GM23248 (cell line): ENCODE data around the gene GALNT18. TPM values are rescaled to one million over a fixed set of nuclear protein-coding genes. Genes with fewer than 3 reads are reported as not detected.
A peak's percentile ranks its signal among the peaks of the same experiment; 100 is the strongest.

Experiments used
- DNase-seq: peaks from one replicate; pipeline ENCODE4 v3.0.0-alpha.2; 2015
- H2AFZ ChIP-seq: fragments of 200-600 bp; sonication (generic); 2 replicates; pipeline ENCODE4 v1.6.1; 2016; ENCODE audit warnings: antibody characterized with exemption
- H3F3A ChIP-seq: fragments of 200-600 bp; sonication (generic); 2 replicates; pipeline ENCODE4 v1.6.1; 2016; ENCODE audit warnings: mild to moderate bottlenecking, antibody characterized with exemption, mixed run types; ENCODE audit not compliant: insufficient read depth
- H3K27ac ChIP-seq: fragments of 200-600 bp; sonication (generic); 2 replicates; pipeline ENCODE4 v1.5.1; 2016; ENCODE audit warnings: mild to moderate bottlenecking
- H3K27me3 ChIP-seq: fragments of 200-600 bp; sonication (generic); replicated peaks from 2 replicates; pipeline ENCODE4 v1.6.1; 2016; ENCODE audit warnings: mild to moderate bottlenecking; ENCODE audit not compliant: insufficient read depth
- H3K36me3 ChIP-seq: fragments of 200-600 bp; sonication (generic); 2 replicates; pipeline ENCODE4 v1.6.1; 2016; ENCODE audit warnings: low read depth, mild to moderate bottlenecking
- H3K4me1 ChIP-seq: fragments of 200-600 bp; sonication (generic); 2 replicates; pipeline ENCODE4 v1.6.1; 2016; ENCODE audit warnings: mild to moderate bottlenecking; ENCODE audit not compliant: insufficient read depth
- H3K4me2 ChIP-seq: fragments of 200-600 bp; sonication (generic); one replicate; pipeline ENCODE4 v1.6.1; 2016; ENCODE audit warnings: mild to moderate bottlenecking; ENCODE audit not compliant: unreplicated experiment
- H3K4me3 ChIP-seq: fragments of 200-600 bp; sonication (generic); 2 replicates; pipeline ENCODE4 v1.5.1; 2016; ENCODE audit warnings: mild to moderate bottlenecking
- H3K79me2 ChIP-seq: fragments of 200-600 bp; sonication (generic); 2 replicates; pipeline ENCODE4 v1.6.1; 2016; ENCODE audit warnings: mild to moderate bottlenecking; ENCODE audit not compliant: insufficient read depth
- H3K9ac ChIP-seq: fragments of 200-600 bp; sonication (generic); 2 replicates; pipeline ENCODE4 v1.6.1; 2016; ENCODE audit warnings: mild to moderate bottlenecking
- H3K9me2 ChIP-seq: fragments of 200-600 bp; sonication (generic); 2 replicates; pipeline ENCODE4 v1.6.1; 2016; ENCODE audit warnings: mixed run types, mild to moderate bottlenecking, moderate library complexity; ENCODE audit not compliant: insufficient read depth
- H3K9me3 ChIP-seq: fragments of 200-600 bp; sonication (generic); one replicate; pipeline ENCODE4 v1.6.1; 2017; ENCODE audit warnings: low read depth
- H4K20me1 ChIP-seq: fragments of 200-600 bp; sonication (generic); 2 replicates; pipeline ENCODE4 v1.6.0; 2016; ENCODE audit not compliant: insufficient read depth
- EZH2 ChIP-seq: fragments of 200-600 bp; sonication (generic); IDR thresholded peaks from 2 replicates; pipeline ENCODE4 v1.6.1; 2018; ENCODE audit warnings: antibody characterized with exemption, mild to moderate bottlenecking; ENCODE audit not compliant: insufficient read depth, poor library complexity, severe bottlenecking
- EZH2phosphoT487 ChIP-seq: fragments of 200-600 bp; sonication (generic); IDR thresholded peaks from 2 replicates; pipeline ENCODE4 v1.6.1; 2018; ENCODE audit warnings: antibody characterized with exemption, moderate library complexity, mild to moderate bottlenecking, low read depth; ENCODE audit not compliant: insufficient read depth
- WGBS, 2 experiments: methylation state at CpG; one replicate each; pipeline ENCODE4 v1.1.6; 2015 to 2017; ENCODE audit warnings: low lambda C conversion rate in 2 of 2, low coverage in 1 of 2; ENCODE audit errors: missing lambda C conversion rate in 2 of 2; 5-methylcytosine and 5-hydroxymethylcytosine counted together
- in situ Hi-C: fragments of 300-500 bp; cut with MboI; formaldehyde crosslinking; loops from 2 replicates; pipeline ENCODE4 v1.15.0; 2020
- polyA plus RNA-seq: library from polyadenylated mRNA; unstranded; fragments of >200 nt; fragmentation: Nextera tagmentation; extraction: Ambion mirVana; gene quantifications from 2 replicates; pipeline ENCODE4 v1.2.1, GENCODE V29; 2016
- total RNA-seq: library from RNA; depleted of rRNA; stranded (reverse); fragments of >200 nt; shearing (Covaris generic); gene quantifications from 2 replicates; pipeline ENCODE4 v1.2.3, GENCODE V29; 2014

GALNT18 gene
- total and polyA plus RNA-seq, 2 experiments from 2014 or later, result 4.1 to 5.6 TPM

- TF ChIP-seq EZH2, result no peak
- TF ChIP-seq EZH2phosphoT487, result no peak
- in situ Hi-C loops, result no loop called here
These were observed 212.6 kb downstream of the GALNT18 start for GRCh38 chr11:11409224-11409623.

GRCh38 chr11:11408436-11409221 lies 213.2 kb downstream of the GALNT18 start:
- Histone ChIP-seq H3K9me2 (no peaks in the 10 kb centered on the region), H3K79me2 (no peaks in the 10 kb centered on the region), H3K36me3 (no peaks in the 10 kb centered on the region), H3K4me3 (no peak overlapping the region), H3K9me3 (no peaks in the 10 kb centered on the region), H3K27me3 (no peaks in the 10 kb centered on the region), H3K4me1 (peaks cover 12% of the 10 kb centered on the region), H2AFZ (no peak overlapping the region), H3K4me2 (peak overlapping the region; percentile 43), H3K27ac (peak overlapping the region; percentile 52), H3F3A (no peaks in the 10 kb centered on the region), H3K9ac (peak overlapping the region; percentile 15; the same call in 1 of the 2 replicates), H4K20me1 (no peaks in the 10 kb centered on the region)
- 59 to 60% methylated on average over 11 of the region's 11 CpGs for WGBS, 2 experiments
- peak; percentile 88 for DNase-seq
- in situ Hi-C loops, result no loop called here
- no peak for TF ChIP-seq EZH2
- TF ChIP-seq EZH2phosphoT487, result no peak

More at GRCh38 chr11:11409224-11409623, 212.6 kb downstream of the GALNT18 start:
- no peak overlapping the region for H3K4me3 ChIP-seq
- peaks cover 12% of the 10 kb centered on the region for H3K4me1 ChIP-seq
- peak overlapping the region; percentile 43 for H3K4me2 ChIP-seq
- H3K9ac ChIP-seq, result peak overlapping the region; percentile 15; the same call in 1 of the 2 replicates
- H3K9me3 ChIP-seq, result no peaks in the 10 kb centered on the region
- no peaks in the 10 kb centered on the region for H3K9me2 ChIP-seq
- no peaks in the 10 kb centered on the region for H3K36me3 ChIP-seq
- no peaks in the 10 kb centered on the region for H4K20me1 ChIP-seq
- 49 to 50% methylated on average over 6 of the region's 6 CpGs for WGBS, 2 experiments
- no peaks in the 10 kb centered on the region for H3K79me2 ChIP-seq
- H3K27me3 ChIP-seq, result no peaks in the 10 kb centered on the region
- peak overlapping the region; percentile 52 for H3K27ac ChIP-seq
- no peak overlapping the region for H2AFZ ChIP-seq
- no peaks in the 10 kb centered on the region for H3F3A ChIP-seq
- no peak for DNase-seq

- WGBS, 2 experiments, result 60 to 69% methylated on average over 5 of the region's 5 CpGs
- H4K20me1 ChIP-seq, result no peaks in the 10 kb centered on the region
- H3K4me1 ChIP-seq, result peaks cover 12% of the 10 kb centered on the region
- H3K9ac ChIP-seq, result no peak overlapping the region
- in situ Hi-C loops, result no loop called here
- no peaks in the 10 kb centered on the region for H3K9me3 ChIP-seq
- H3F3A ChIP-seq, result no peaks in the 10 kb centered on the region
- no peaks in the 10 kb centered on the region for H3K27me3 ChIP-seq
- H3K27ac ChIP-seq, result no peak overlapping the region
- H3K79me2 ChIP-seq, result no peaks in the 10 kb centered on the region
- no peak overlapping the region for H2AFZ ChIP-seq
- H3K4me2 ChIP-seq, result no peak overlapping the region
- TF ChIP-seq EZH2phosphoT487, result no peak
- no peak for TF ChIP-seq EZH2
- DNase-seq, result no peak
- no peaks in the 10 kb centered on the region for H3K9me2 ChIP-seq
- no peaks in the 10 kb centered on the region for H3K36me3 ChIP-seq
- no peak overlapping the region for H3K4me3 ChIP-seq
These were observed 214.1 kb downstream of the GALNT18 start for GRCh38 chr11:11407763-11408084.

- no peak overlapping the region for H3K4me3 ChIP-seq
- no peaks in the 10 kb centered on the region for H3K36me3 ChIP-seq
- DNase-seq, result no peak
- no peaks in the 10 kb centered on the region for H3F3A ChIP-seq
- H3K9ac ChIP-seq, result no peak overlapping the region
- H3K27ac ChIP-seq, result no peak overlapping the region
- no peak overlapping the region for H3K4me2 ChIP-seq
- in situ Hi-C loops, result no loop called here
- no peaks in the 10 kb centered on the region for H3K27me3 ChIP-seq
- TF ChIP-seq EZH2phosphoT487 (no peak), EZH2 (no peak)
- H3K79me2 ChIP-seq, result no peaks in the 10 kb centered on the region
- no peak overlapping the region for H2AFZ ChIP-seq
- H3K4me1 ChIP-seq, result peaks cover 12% of the 10 kb centered on the region
- H3K9me3 ChIP-seq, result no peaks in the 10 kb centered on the region
- no peaks in the 10 kb centered on the region for H4K20me1 ChIP-seq
- 47 to 50% methylated on average over 9 of the region's 9 CpGs for WGBS, 2 experiments
- H3K9me2 ChIP-seq, result no peaks in the 10 kb centered on the region
These were observed 214.6 kb downstream of the GALNT18 start for GRCh38 chr11:11407065-11407762.
